Endothelial cell of umbilical vein (primary cell): ENCODE measurements around the gene COL18A1. TPM values are rescaled to one million over a fixed set of nuclear protein-coding genes. Genes with fewer than 3 reads are reported as not detected.

ENCODE experiments used
- BruUV-seq: library from RNA; stranded (reverse); fragments of 400-500 nt; replicated peaks from 2 replicates; lab custom pipeline; 2021; lab: Mats Ljungman, UMichigan
- CTCF ChIA-PET: fragments of 300-600, 350-600 bp; sonication (Branson Sonifier 250); formaldehyde crosslinking; loops from one replicate; lab custom pipeline; 2021; ENCODE audit warnings: antibody characterized with exemption, inconsistent platforms; lab: Charles Lee
- POLR2A ChIA-PET: fragments of 300-600, 350-600 bp; sonication (Branson Sonifier 250); formaldehyde crosslinking; loops from one replicate; lab custom pipeline; 2021; ENCODE audit warnings: antibody characterized with exemption, inconsistent platforms; lab: Charles Lee
- DNase-seq: peaks from one replicate; pipeline ENCODE4 v3.0.0-alpha.2; 2011; ENCODE audit warnings: low read depth, low spot score
- FAIRE-seq: peaks from 2 replicates; lab custom pipeline; 2011; peaks lifted over from hg19 to GRCh38; lab: Jason Lieb, UNC
- H2AFZ ChIP-seq: 2 replicates; pipeline ENCODE4 v1.6.0; 2012; ENCODE audit warnings: low read depth, low read length, control low read depth, inconsistent platforms
- H3K27ac ChIP-seq: 2 replicates; pipeline ENCODE4 v1.5.1; 2011; ENCODE audit warnings: low read depth, mild to moderate bottlenecking, control low read depth, low read length, moderate library complexity; ENCODE audit not compliant: insufficient read depth
- H3K27me3 ChIP-seq, 2 experiments: 2 replicates each; pipeline versions ENCODE4 v1.6.0 to v1.6.1; 2011; ENCODE audit warnings: low read length in 2 of 2, mixed read lengths in 1 of 2; ENCODE audit not compliant: control insufficient read depth in 2 of 2, insufficient read depth in 2 of 2
- H3K36me3 ChIP-seq, 2 experiments: 2 replicates in 1 of 2; 3 replicates in 1 of 2; pipeline ENCODE4 v1.5.1; 2011; ENCODE audit warnings: low read length in 2 of 2, mild to moderate bottlenecking in 1 of 2, moderate library complexity in 1 of 2; ENCODE audit not compliant: control insufficient read depth in 2 of 2, insufficient read depth in 2 of 2; ENCODE audit errors: extremely low read depth in 1 of 2
- H3K4me1 ChIP-seq: 3 replicates; pipeline ENCODE4 v1.5.1; 2011; ENCODE audit warnings: mild to moderate bottlenecking, low read length; ENCODE audit not compliant: control insufficient read depth, insufficient read depth; ENCODE audit errors: extremely low read depth
- H3K4me2 ChIP-seq: 2 replicates; pipeline ENCODE4 v1.6.1; 2011; ENCODE audit warnings: low read length, control low read depth, mixed read lengths; ENCODE audit not compliant: insufficient read depth
- H3K4me3 ChIP-seq, 3 experiments: fragments of 200-600 bp in 1 of 3; sonication (generic), shearing (Covaris generic) in 1 of 3; replicated peaks in 1 of 3; 2 replicates each; pipeline ENCODE4 v1.5.1; 2011 to 2016; ENCODE audit warnings: control low read depth in 3 of 3, low read length in 3 of 3, mild to moderate bottlenecking in 2 of 3, inconsistent platforms in 1 of 3, low read depth in 1 of 3, moderate library complexity in 1 of 3; ENCODE audit not compliant: insufficient read depth in 1 of 3
- H3K79me2 ChIP-seq: 2 replicates; pipeline ENCODE4 v1.6.0; 2012; ENCODE audit warnings: low read length, inconsistent platforms; ENCODE audit not compliant: control insufficient read depth, insufficient read depth
- H3K9ac ChIP-seq: replicated peaks from 2 replicates; pipeline ENCODE3; 2011; ENCODE audit warnings: low read length, control low read depth; ENCODE audit not compliant: insufficient read depth; ENCODE audit errors: extremely low read depth
- H3K9me1 ChIP-seq: replicated peaks from 3 replicates; pipeline ENCODE4 v1.6.0; 2011; ENCODE audit warnings: mild to moderate bottlenecking, low read length; ENCODE audit not compliant: control insufficient read depth, insufficient read depth; ENCODE audit errors: extremely low read depth
- H3K9me3 ChIP-seq: replicated peaks from 2 replicates; pipeline ENCODE4 v1.5.1; 2012; ENCODE audit warnings: low read length, inconsistent platforms; ENCODE audit not compliant: control insufficient read depth, insufficient read depth
- H4K20me1 ChIP-seq: replicated peaks from 2 replicates; pipeline ENCODE3; 2011; ENCODE audit warnings: mild to moderate bottlenecking, low read length; ENCODE audit not compliant: control insufficient read depth, insufficient read depth; ENCODE audit errors: extremely low read depth
- EZH2 ChIP-seq: IDR thresholded peaks from 2 replicates; pipeline ENCODE4 v1.6.1; 2012; ENCODE audit warnings: borderline replicate concordance, low read depth, mild to moderate bottlenecking, moderate library complexity, low read length, inconsistent platforms; ENCODE audit not compliant: severe bottlenecking
- GATA2 ChIP-seq: IDR thresholded peaks from 2 replicates; pipeline ENCODE4 v1.7.0; 2011; ENCODE audit warnings: low read depth, mild to moderate bottlenecking, moderate library complexity, mixed read lengths, low read length; ENCODE audit not compliant: insufficient read length, insufficient read depth
- MAX ChIP-seq: IDR thresholded peaks from 2 replicates; pipeline ENCODE4 v1.6.1; 2011; ENCODE audit not compliant: insufficient read depth, insufficient read length
- POLR2A ChIP-seq: IDR thresholded peaks from 2 replicates; pipeline ENCODE4 v1.6.1; 2012; ENCODE audit warnings: low read depth, mild to moderate bottlenecking, control low read depth, low read length
- dilution Hi-C: fragments of 300-500 bp; cut with MboI; formaldehyde crosslinking; loops from one replicate; pipeline ENCODE4 v1.15.0; 2019; ENCODE audit warnings: low sequenced_read_pairs; ENCODE audit not compliant: extremely low pct_ligation_motif_present
- intact Hi-C: fragments of 100-400 bp; cut with micrococcal nuclease; formaldehyde crosslinking; loops from one replicate; pipeline ENCODE4 v1.10.0; 2022
- polyA plus RNA-seq, 4 experiments: library from polyadenylated mRNA; depleted of rRNA in 3 of 4; stranded (reverse) in 3 of 4; unstranded in 1 of 4; fragments of >200 nt; gene quantifications; 2 replicates each; pipeline versions ENCODE4 v1.2.1 to v1.2.3, GENCODE V29; 2011 to 2012; ENCODE audit warnings: missing spikeins in 1 of 4
- total RNA-seq: library from RNA; stranded (reverse); gene quantifications from 2 replicates; pipeline ENCODE4 v1.2.3, GENCODE V29; 2021

Gene COL18A1
- total and polyA plus RNA-seq, 2 donors (not counting 3 experiments of a cell fraction or from before 2014, with no cell fraction given), result 198 to 252 TPM

- peaks cover 0 to 17% of the 10 kb centered on the region in 2 experiments for H3K36me3 ChIP-seq
- BruUV-seq, result no TSS peak
- no peak overlapping the region for H3K4me2 ChIP-seq
- ChIA-PET POLR2A (no interaction called here), CTCF (interaction anchor here (0.6 to 1.1 kb wide), 3 partner anchors 9 to 244 kb away, joined by 3 read pairs; no protein-coding TSS in a partner anchor)
- DNase-seq (no peak), FAIRE-seq (no peak)
- dilution Hi-C loops (no loop called here), intact Hi-C loops (loop anchor here (2.0 to 10.0 kb wide), 2 partner anchors 15 to 59 kb away; no protein-coding TSS in a partner anchor)
- H3K4me3 ChIP-seq, result no peak overlapping the region
- H3K4me1 ChIP-seq, result peaks cover 24% of the 10 kb centered on the region
- peak overlapping the region; percentile 15 for H3K27ac ChIP-seq
- no peaks in the 10 kb centered on the region for H4K20me1 ChIP-seq
- H2AFZ ChIP-seq, result no peak overlapping the region
- H3K27me3 ChIP-seq, result no peaks in the 10 kb centered on the region
- no peaks in the 10 kb centered on the region for H3K9me3 ChIP-seq
- no peak for TF ChIP-seq GATA2
- peaks cover 38% of the 10 kb centered on the region for H3K79me2 ChIP-seq
- H3K9me1 ChIP-seq, result no peaks in the 10 kb centered on the region
- no peak overlapping the region for H3K9ac ChIP-seq
Observed at GRCh38 chr21:45533846-45534635, 129.1 kb downstream of the COL18A1 start.

GRCh38 chr21:45534636-45535331 lies 129.8 kb downstream of the COL18A1 start:
- peaks cover 24% of the 10 kb centered on the region for H3K4me1 ChIP-seq
- FAIRE-seq (peak; percentile 74), DNase-seq (peak; percentile 42)
- no peaks in the 10 kb centered on the region for H3K27me3 ChIP-seq
- CTCF ChIA-PET, result interaction anchor here (0.6 to 1.1 kb wide), 3 partner anchors 10 to 245 kb away, joined by 3 read pairs; no protein-coding TSS in a partner anchor
- no peak overlapping the region for H3K4me2 ChIP-seq
- H4K20me1 ChIP-seq, result no peaks in the 10 kb centered on the region
- TF ChIP-seq POLR2A, result no peak
- TF ChIP-seq EZH2, result no peak
- no peak for TF ChIP-seq MAX
- dilution Hi-C loops, result no loop called here
- no TSS peak for BruUV-seq
- H2AFZ ChIP-seq, result no peak overlapping the region
- H3K79me2 ChIP-seq, result peaks cover 45% of the 10 kb centered on the region
- no peak overlapping the region for H3K9ac ChIP-seq
- peaks cover 0 to 12% of the 10 kb centered on the region in 2 experiments for H3K36me3 ChIP-seq
- no peaks in the 10 kb centered on the region for H3K9me3 ChIP-seq
- H3K9me1 ChIP-seq, result no peaks in the 10 kb centered on the region
- peak overlapping the region; percentile 15 for H3K27ac ChIP-seq
- POLR2A ChIA-PET, result no interaction called here
- no peak overlapping the region for H3K4me3 ChIP-seq
- intact Hi-C loops, result loop anchor here (2.0 to 10.0 kb wide), 2 partner anchors 16 to 60 kb away; no protein-coding TSS in a partner anchor
